Neuronal stem cell (in vitro differentiated cells): ENCODE results near the gene CAMK1D.

ENCODE experiments used
- DNase-seq: peaks from one replicate; pipeline ENCODE4 v3.0.0-alpha.2; 2013; ENCODE audit warnings: low spot score
- H2AFZ ChIP-seq: one replicate; pipeline ENCODE4 v1.6.1; 2013; ENCODE audit warnings: mild to moderate bottlenecking, low read length, inconsistent platforms
- H2AK5ac ChIP-seq: 2 replicates; pipeline ENCODE4 v1.6.1; 2013; ENCODE audit warnings: low read depth, mild to moderate bottlenecking, inconsistent platforms, low read length, moderate library complexity, mixed read lengths
- H2BK120ac ChIP-seq: 2 replicates; pipeline ENCODE4 v1.6.1; 2013; ENCODE audit warnings: low read depth, mild to moderate bottlenecking, inconsistent platforms, low read length, moderate library complexity, mixed read lengths
- H2BK12ac ChIP-seq: one replicate; pipeline ENCODE4 v1.6.1; 2013; ENCODE audit warnings: low read length, inconsistent platforms
- H2BK15ac ChIP-seq: 2 replicates; pipeline ENCODE4 v1.6.1; 2013; ENCODE audit warnings: mild to moderate bottlenecking, low read length, inconsistent platforms, mixed read lengths
- H2BK5ac ChIP-seq: one replicate; pipeline ENCODE4 v1.6.1; 2013; ENCODE audit warnings: inconsistent platforms, mild to moderate bottlenecking, low read length, moderate library complexity
- H3K14ac ChIP-seq: one replicate; pipeline ENCODE4 v1.6.1; 2013; ENCODE audit warnings: low read length, inconsistent platforms
- H3K18ac ChIP-seq: 2 replicates; pipeline ENCODE4 v1.6.1; 2013; ENCODE audit warnings: low read length, inconsistent platforms
- H3K23ac ChIP-seq: 2 replicates; pipeline ENCODE4 v1.6.1; 2013; ENCODE audit warnings: low read depth, mild to moderate bottlenecking, mixed read lengths, low read length, inconsistent platforms; ENCODE audit not compliant: poor library complexity
- H3K27ac ChIP-seq: replicated peaks from 3 replicates; pipeline ENCODE4 v1.5.1; 2013; ENCODE audit warnings: low read length, inconsistent platforms
- H3K27me3 ChIP-seq, 3 experiments: 2 replicates each; pipeline ENCODE4 v1.6.1; 2013; ENCODE audit warnings: low read length in 3 of 3, mild to moderate bottlenecking in 2 of 3, inconsistent platforms in 1 of 3, low read depth in 1 of 3, mixed read lengths in 1 of 3, moderate library complexity in 1 of 3; ENCODE audit not compliant: control insufficient read depth in 3 of 3, insufficient read depth in 3 of 3
- H3K36me3 ChIP-seq, 2 donors: replicated peaks in 1 of 2; 2 replicates each; pipeline ENCODE4 v1.6.1; 2013; ENCODE audit warnings: low read length in 2 of 2; ENCODE audit not compliant: control insufficient read depth in 2 of 2, insufficient read depth in 2 of 2
- H3K4ac ChIP-seq: 2 replicates; pipeline ENCODE4 v1.6.1; 2013; ENCODE audit warnings: inconsistent platforms, mild to moderate bottlenecking, low read length, moderate library complexity
- H3K4me1 ChIP-seq, 2 donors: 1 replicate in 1 of 2; 2 replicates in 1 of 2; pipeline ENCODE4 v1.6.1; 2013; ENCODE audit warnings: low read length in 2 of 2, low read depth in 1 of 2; ENCODE audit not compliant: control insufficient read depth in 2 of 2, insufficient read depth in 1 of 2
- H3K4me2 ChIP-seq: one replicate; pipeline ENCODE4 v1.6.1; 2013; ENCODE audit warnings: mild to moderate bottlenecking, low read length, inconsistent platforms; ENCODE audit not compliant: insufficient read depth, poor library complexity, severe bottlenecking
- H3K4me3 ChIP-seq, 2 donors: 2 replicates each; pipeline ENCODE4 v1.5.1; 2013; ENCODE audit warnings: low read length in 2 of 2, mild to moderate bottlenecking in 2 of 2, inconsistent platforms in 1 of 2, moderate library complexity in 1 of 2
- H3K79me1 ChIP-seq: one replicate; pipeline ENCODE4 v1.6.1; 2013; ENCODE audit warnings: low read depth, mild to moderate bottlenecking, inconsistent platforms, low read length, moderate library complexity
- H3K9ac ChIP-seq: one replicate; pipeline ENCODE4 v1.6.1; 2013; ENCODE audit warnings: mild to moderate bottlenecking, low read depth, low read length, inconsistent platforms; ENCODE audit not compliant: poor library complexity
- H3K9me3 ChIP-seq, 2 donors: replicated peaks in 1 of 2; 2 replicates each; pipeline versions ENCODE3 to v1.6.1; 2013; ENCODE audit warnings: low read length in 2 of 2, mild to moderate bottlenecking in 2 of 2, inconsistent platforms in 1 of 2, low read depth in 1 of 2, mixed read lengths in 1 of 2, moderate library complexity in 1 of 2; ENCODE audit not compliant: control insufficient read depth in 2 of 2, insufficient read depth in 1 of 2
- H4K8ac ChIP-seq: one replicate; pipeline ENCODE4 v1.6.1; 2013; ENCODE audit warnings: low read depth, mild to moderate bottlenecking, inconsistent platforms, low read length, moderate library complexity
- H4K91ac ChIP-seq: one replicate; pipeline ENCODE4 v1.6.1; 2013; ENCODE audit warnings: low read length, low read depth, mild to moderate bottlenecking, inconsistent platforms; ENCODE audit not compliant: poor library complexity
- WGBS, 2 donors: extraction: QIAGEN DNeasy Blood & Tissue Kit; methylation state at CpG; one replicate each; pipeline ENCODE4 v1.1.7; 2013; ENCODE audit warnings: missing lambda C conversion rate in 2 of 2, mixed read lengths in 1 of 2; ENCODE audit not compliant: insufficient read length in 2 of 2, insufficient replicate concordance in 1 of 2; ENCODE audit errors: extremely low coverage in 2 of 2; 5-methylcytosine and 5-hydroxymethylcytosine counted together

The CAMK1D gene

GRCh38 chr10:12566161-12567115 lies 217.1 kb downstream of the CAMK1D start:
- H2AFZ ChIP-seq: no peak overlapping the region
- H2BK12ac ChIP-seq: no peak overlapping the region
- no peak for DNase-seq
- no peaks in the 10 kb centered on the region for H3K4me1 ChIP-seq
- no peak overlapping the region for H2BK15ac ChIP-seq
- H3K9ac ChIP-seq: no peak overlapping the region
- no CpG with 5 or more reads among the region's 20 CpGs for WGBS, 2 donors
- H2BK5ac ChIP-seq: no peak overlapping the region
- no peak overlapping the region for H2AK5ac ChIP-seq
- no peak overlapping the region for H3K23ac ChIP-seq
- no peak overlapping the region for H2BK120ac ChIP-seq
- no peaks in the 10 kb centered on the region for H3K27me3 ChIP-seq
- no peaks in the 10 kb centered on the region for H3K79me1 ChIP-seq
- H3K14ac ChIP-seq: no peak overlapping the region
- H3K36me3 ChIP-seq: no peaks in the 10 kb centered on the region
- no peak overlapping the region for H4K91ac ChIP-seq
- H3K9me3 ChIP-seq: peaks cover 1 to 4% of the 10 kb centered on the region in 2 donors
- H3K4ac ChIP-seq: no peak overlapping the region
- no peak overlapping the region for H3K4me3 ChIP-seq
- H3K27ac ChIP-seq: no peak overlapping the region
- H4K8ac ChIP-seq: no peak overlapping the region
- no peak overlapping the region for H3K4me2 ChIP-seq
- no peak overlapping the region for H3K18ac ChIP-seq

- Histone ChIP-seq H2BK15ac (no peak overlapping the region), H3K23ac (no peak overlapping the region), H2AFZ (no peak overlapping the region), H3K79me1 (no peaks in the 10 kb centered on the region), H2BK5ac (no peak overlapping the region), H3K36me3 (no peaks in the 10 kb centered on the region), H4K91ac (no peak overlapping the region), H2BK12ac (no peak overlapping the region), H3K4me3 (no peak overlapping the region), H4K8ac (no peak overlapping the region), H3K4me1 (no peaks in the 10 kb centered on the region), H3K4me2 (no peak overlapping the region), H3K9me3 (peaks cover 0 to 1% of the 10 kb centered on the region in 2 donors), H3K18ac (no peak overlapping the region), H2AK5ac (no peak overlapping the region), H3K27me3 (no peaks in the 10 kb centered on the region), H3K14ac (no peak overlapping the region), H2BK120ac (no peak overlapping the region), H3K9ac (no peak overlapping the region), H3K4ac (no peak overlapping the region), H3K27ac (no peak overlapping the region)
- DNase-seq: no peak
- no CpG with 5 or more reads among the region's 7 CpGs for WGBS, 2 donors
Measured at GRCh38 chr10:12568391-12569009, 219.2 kb downstream of the CAMK1D start.

GRCh38 chr10:12572281-12572680 lies 222.9 kb downstream of the CAMK1D start:
- Histone ChIP-seq H2AFZ (no peak overlapping the region), H3K27me3 (no peaks in the 10 kb centered on the region), H3K4me3 (no peak overlapping the region), H2BK12ac (no peak overlapping the region), H3K79me1 (no peaks in the 10 kb centered on the region), H2BK15ac (no peak overlapping the region), H4K91ac (no peak overlapping the region), H2AK5ac (no peak overlapping the region), H3K27ac (no peak overlapping the region), H3K36me3 (no peaks in the 10 kb centered on the region), H4K8ac (no peak overlapping the region), H2BK120ac (no peak overlapping the region), H3K9me3 (peaks cover 4 to 6% of the 10 kb centered on the region in 2 donors), H3K14ac (no peak overlapping the region), H3K9ac (no peak overlapping the region), H3K4me1 (no peaks in the 10 kb centered on the region), H2BK5ac (no peak overlapping the region), H3K4ac (no peak overlapping the region), H3K4me2 (no peak overlapping the region), H3K23ac (no peak overlapping the region), H3K18ac (no peak overlapping the region)
- no peak for DNase-seq
- no CpG with 5 or more reads among the region's 3 CpGs for WGBS, 2 donors

GRCh38 chr10:12577610-12578009 lies 228.3 kb downstream of the CAMK1D start:
- H3K9ac ChIP-seq: no peak overlapping the region
- H3K14ac ChIP-seq: no peak overlapping the region
- H2BK120ac ChIP-seq: no peak overlapping the region
- H3K23ac ChIP-seq: no peak overlapping the region
- no peak overlapping the region for H3K18ac ChIP-seq
- DNase-seq: no peak
- no peaks in the 10 kb centered on the region for H3K4me1 ChIP-seq
- no peak overlapping the region for H2BK15ac ChIP-seq
- no peak overlapping the region for H2BK12ac ChIP-seq
- H3K27ac ChIP-seq: no peak overlapping the region
- no peak overlapping the region for H4K8ac ChIP-seq
- H2AFZ ChIP-seq: no peak overlapping the region
- H3K9me3 ChIP-seq: peaks cover 4% of the 10 kb centered on the region in 2 donors
- no peak overlapping the region for H3K4me2 ChIP-seq
- H3K4ac ChIP-seq: no peak overlapping the region
- H2BK5ac ChIP-seq: no peak overlapping the region
- no CpG with 5 or more reads among the region's 7 CpGs for WGBS, 2 donors
- H3K79me1 ChIP-seq: no peaks in the 10 kb centered on the region
- H2AK5ac ChIP-seq: no peak overlapping the region
- H3K4me3 ChIP-seq: no peak overlapping the region
- no peaks in the 10 kb centered on the region for H3K27me3 ChIP-seq
- H3K36me3 ChIP-seq: no peaks in the 10 kb centered on the region
- no peak overlapping the region for H4K91ac ChIP-seq
